Measurements from ENCODE around the gene SCG3. TPM values are rescaled to one million over a fixed set of nuclear protein-coding genes. Genes with fewer than 3 reads are reported as not detected.

The SCG3 gene
- total and polyA plus RNA-seq, 2 of the 13 experiments (the other 11 are each of a cell fraction or from before 2014, with no cell fraction given): not detected

- no peak for TF ChIP-seq ZNF253 (CRISPR knock-in tag; IDR thresholded peaks at IDR 0.05; ENCODE audit: borderline replicate concordance)
- TF ChIP-seq ZNF296 (CRISPR knock-in tag; conservative IDR thresholded peaks at IDR 0.05): no peak
- TF ChIP-seq ZNF282 (IDR thresholded peaks at IDR 0.05; ENCODE audit: partially characterized antibody): no peak
- TF ChIP-seq, protein P1, sequence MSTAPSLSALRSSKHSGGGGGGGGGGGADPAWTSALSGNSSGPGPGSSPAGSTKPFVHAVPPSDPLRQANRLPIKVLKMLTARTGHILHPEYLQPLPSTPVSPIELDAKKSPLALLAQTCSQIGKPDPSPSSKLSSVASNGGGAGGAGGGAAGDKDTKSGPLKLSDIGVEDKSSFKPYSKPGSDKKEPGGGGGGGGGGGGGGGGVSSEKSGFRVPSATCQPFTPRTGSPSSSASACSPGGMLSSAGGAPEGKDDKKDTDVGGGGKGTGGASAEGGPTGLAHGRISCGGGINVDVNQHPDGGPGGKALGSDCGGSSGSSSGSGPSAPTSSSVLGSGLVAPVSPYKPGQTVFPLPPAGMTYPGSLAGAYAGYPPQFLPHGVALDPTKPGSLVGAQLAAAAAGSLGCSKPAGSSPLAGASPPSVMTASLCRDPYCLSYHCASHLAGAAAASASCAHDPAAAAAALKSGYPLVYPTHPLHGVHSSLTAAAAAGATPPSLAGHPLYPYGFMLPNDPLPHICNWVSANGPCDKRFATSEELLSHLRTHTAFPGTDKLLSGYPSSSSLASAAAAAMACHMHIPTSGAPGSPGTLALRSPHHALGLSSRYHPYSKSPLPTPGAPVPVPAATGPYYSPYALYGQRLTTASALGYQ (CRISPR knock-in tag; IDR thresholded peaks at IDR 0.05): no peak
These were observed 3.9 kb upstream of the SCG3 start (continued) for GRCh38 chr15:51677452-51677851.

DNA sequence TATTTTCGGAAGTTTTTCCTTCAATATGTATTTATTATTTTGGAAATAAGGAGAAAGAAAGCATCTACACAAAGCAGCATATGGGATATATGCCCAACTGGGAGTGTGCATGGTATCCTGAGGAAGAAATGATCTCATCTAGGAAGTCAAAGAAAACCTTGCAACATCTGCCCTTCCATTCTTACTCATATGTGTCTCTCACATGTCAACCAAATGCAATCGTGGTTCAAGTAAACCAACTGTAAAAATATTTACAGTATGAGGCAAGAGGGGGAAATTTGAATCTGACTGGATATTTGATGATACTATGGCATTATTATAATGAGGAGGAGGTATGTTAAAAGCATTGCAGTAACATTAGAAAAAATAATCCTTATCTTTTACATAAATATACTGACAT is 3.2 kb upstream of the SCG3 start:
- Histone ChIP-seq H3K4me3 (replicated peaks in 1 of 3; ENCODE audit: insufficient read depth in 1 of 3, low read depth in 2 of 3, low read length in 3 of 3) (no peak overlapping the region), H3K27ac (ENCODE audit: extremely low read length, insufficient read depth, low read length) (no peak overlapping the region), H3K27me3 (ENCODE audit: control insufficient read depth in 1 of 2, insufficient read depth in 2 of 2, low read length in 2 of 2) (peaks cover 0 to 3% of the 10 kb centered on the region in 2 experiments; a peak in 1 of 5 replicates), H3K9me3 (ENCODE audit: low read length) (no peaks in the 10 kb centered on the region), H3K4me2 (ENCODE audit: low read depth, low read length) (no peak overlapping the region), H3K36me3 (replicated peaks in 1 of 2; ENCODE audit: control insufficient read depth in 1 of 2, insufficient read depth in 2 of 2, low read length in 2 of 2) (no peaks in the 10 kb centered on the region), H3K4me1 (ENCODE audit: insufficient read depth, low read length) (no peaks in the 10 kb centered on the region), H2AFZ (ENCODE audit: low read length) (no peak overlapping the region), H3K79me2 (ENCODE audit: insufficient read depth, low read length) (no peaks in the 10 kb centered on the region), H3K9ac (ENCODE audit: insufficient read depth, low read depth, low read length) (no peak overlapping the region), H4K20me1 (ENCODE audit: insufficient read depth, low read length) (no peaks in the 10 kb centered on the region)
- 0% methylated on average over 2 of the region's 2 CpGs for WGBS (ENCODE audit: low lambda C conversion rate)
- DNase-seq (ENCODE audit: low spot score): no peak
- in situ Hi-C loops (cut with HindIII; ENCODE audit: extremely low pct_ligation_motif_present, low pct_unique_long_range_greater_than_20kb): no loop called here
- POLR2A ChIA-PET: no interaction called here
- TF ChIP-seq ZNF331 (CRISPR knock-in tag; IDR thresholded peaks at IDR 0.05) (no peak), ZMYM2 (CRISPR knock-in tag; IDR thresholded peaks at IDR 0.05) (no peak), KLF16 (CRISPR knock-in tag; IDR thresholded peaks at IDR 0.05) (no peak), ZBTB14 (CRISPR knock-in tag; IDR thresholded peaks at IDR 0.05) (no peak), EED (CRISPR knock-in tag; IDR thresholded peaks at IDR 0.05) (no peak), HOXA3 (CRISPR knock-in tag; IDR thresholded peaks at IDR 0.05) (no peak), THAP9 (CRISPR knock-in tag; IDR thresholded peaks at IDR 0.05; ENCODE audit: borderline replicate concordance) (no peak)
- FAIRE-seq: no peak
- CTCF ChIA-PET (ENCODE audit: low intra/inter-chr PET ratio, low total read pairs): no interaction called here
- intact Hi-C loops (cut with micrococcal nuclease; ENCODE audit: unreplicated experiment): no loop called here
- ATAC-seq: no peak
- no TSS peak for BruUV-seq (replicated peaks)
